MCF 10A (cell line): ENCODE measurements around the gene OSM. TPM values are rescaled to one million over a fixed set of nuclear protein-coding genes. Genes with fewer than 3 reads are reported as not detected.

Source experiments
- BruUV-seq: library from RNA; stranded (reverse); fragments of 400-500 nt; replicated peaks from 2 replicates; lab custom pipeline; 2021; lab: Mats Ljungman, UMichigan
- CTCF ChIA-PET: fragments of 300-600 bp; sonication (Branson Sonifier 250); formaldehyde crosslinking; extraction: SDS; loops from one replicate; lab custom pipeline; 2021; ENCODE audit warnings: antibody characterized with exemption, inconsistent platforms; lab: Yijun Ruan, JAX
- POLR2A ChIA-PET: fragments of 300-600, 350-650 bp; sonication (Branson Sonifier 250); formaldehyde crosslinking; extraction: SDS; loops from one replicate; lab custom pipeline; 2020; ENCODE audit warnings: antibody characterized with exemption, inconsistent platforms; lab: Yijun Ruan, JAX
- DNase-seq: peaks from one replicate; pipeline ENCODE4 v3.0.0-alpha.2; 2018; ENCODE audit not compliant: unreplicated experiment
- H3K27ac Mint-ChIP-seq: one replicate; pipeline ENCODE4 v1.8.0; 2022; ENCODE audit warnings: mild to moderate bottlenecking, low read depth, mixed read lengths; ENCODE audit not compliant: unreplicated experiment
- H3K27me3 Mint-ChIP-seq: one replicate; pipeline ENCODE4 v1.8.0; 2022; ENCODE audit warnings: mixed read lengths; ENCODE audit not compliant: insufficient read depth, unreplicated experiment
- H3K36me3 Mint-ChIP-seq: one replicate; pipeline ENCODE4 v1.8.0; 2022; ENCODE audit warnings: mild to moderate bottlenecking, moderate library complexity, mixed read lengths; ENCODE audit not compliant: insufficient read depth, unreplicated experiment
- H3K4me1 Mint-ChIP-seq: one replicate; pipeline ENCODE4 v1.8.0; 2022; ENCODE audit warnings: mixed read lengths; ENCODE audit not compliant: insufficient read depth, unreplicated experiment
- H3K4me3 Mint-ChIP-seq: one replicate; pipeline ENCODE4 v1.8.0; 2022; ENCODE audit warnings: mild to moderate bottlenecking, moderate library complexity, mixed read lengths; ENCODE audit not compliant: unreplicated experiment
- H3K9me3 Mint-ChIP-seq: one replicate; pipeline ENCODE4 v1.8.0; 2022; ENCODE audit warnings: mixed read lengths; ENCODE audit not compliant: unreplicated experiment
- intact Hi-C: fragments of 100-400 bp; cut with micrococcal nuclease; formaldehyde crosslinking; loops from 2 replicates; pipeline ENCODE4 v1.14.1; 2022
- total RNA-seq: library from RNA; stranded (reverse); gene quantifications from 2 replicates; pipeline ENCODE4 v1.2.3, GENCODE V29; 2022
- TF ChIP-seq, protein P1 (sequence below): fragments of 200-600 bp; IDR thresholded peaks from one replicate; pipeline ENCODE4 v1.8.0; 2022; ENCODE audit warnings: antibody characterized with exemption, mild to moderate bottlenecking; ENCODE audit not compliant: unreplicated experiment

OSM gene
- total RNA-seq, 1 experiment from 2014 or later = not detected

DNA sequence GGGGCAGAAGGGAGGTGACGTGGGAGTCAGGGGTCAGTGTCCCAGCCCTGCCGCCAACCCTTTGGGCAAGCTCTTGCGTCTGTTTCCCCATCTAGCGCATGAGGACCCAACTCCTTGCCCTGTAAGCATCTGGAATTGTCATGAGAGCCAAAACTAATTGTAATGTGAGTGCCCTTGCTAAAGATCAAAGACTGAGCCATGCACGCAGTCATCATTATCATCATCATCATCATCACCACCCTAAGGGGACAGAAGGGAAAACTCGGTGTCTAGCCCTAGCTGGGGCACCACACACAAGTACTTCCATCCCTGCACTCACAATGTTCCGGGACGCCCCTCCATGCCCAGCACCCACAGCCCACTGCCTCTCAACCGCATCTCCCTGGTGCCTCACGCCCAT, 22.6 kb downstream of the OSM start:
- DNase-seq = no peak
- TF ChIP-seq, protein P1, sequence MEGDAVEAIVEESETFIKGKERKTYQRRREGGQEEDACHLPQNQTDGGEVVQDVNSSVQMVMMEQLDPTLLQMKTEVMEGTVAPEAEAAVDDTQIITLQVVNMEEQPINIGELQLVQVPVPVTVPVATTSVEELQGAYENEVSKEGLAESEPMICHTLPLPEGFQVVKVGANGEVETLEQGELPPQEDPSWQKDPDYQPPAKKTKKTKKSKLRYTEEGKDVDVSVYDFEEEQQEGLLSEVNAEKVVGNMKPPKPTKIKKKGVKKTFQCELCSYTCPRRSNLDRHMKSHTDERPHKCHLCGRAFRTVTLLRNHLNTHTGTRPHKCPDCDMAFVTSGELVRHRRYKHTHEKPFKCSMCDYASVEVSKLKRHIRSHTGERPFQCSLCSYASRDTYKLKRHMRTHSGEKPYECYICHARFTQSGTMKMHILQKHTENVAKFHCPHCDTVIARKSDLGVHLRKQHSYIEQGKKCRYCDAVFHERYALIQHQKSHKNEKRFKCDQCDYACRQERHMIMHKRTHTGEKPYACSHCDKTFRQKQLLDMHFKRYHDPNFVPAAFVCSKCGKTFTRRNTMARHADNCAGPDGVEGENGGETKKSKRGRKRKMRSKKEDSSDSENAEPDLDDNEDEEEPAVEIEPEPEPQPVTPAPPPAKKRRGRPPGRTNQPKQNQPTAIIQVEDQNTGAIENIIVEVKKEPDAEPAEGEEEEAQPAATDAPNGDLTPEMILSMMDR = no peak
- Mint-ChIP-seq H3K27me3 (no peaks in the 10 kb centered on the region), H3K27ac (no peak overlapping the region), H3K4me3 (no peak overlapping the region), H3K9me3 (no peaks in the 10 kb centered on the region), H3K4me1 (peaks cover 30% of the 10 kb centered on the region), H3K36me3 (peaks cover 6% of the 10 kb centered on the region)
- no TSS peak for BruUV-seq
- intact Hi-C loops = no loop called here
- ChIA-PET POLR2A (no interaction called here), CTCF (interaction anchor here (0.9 to 1.7 kb wide), 2 partner anchors 19 to 135 kb away, joined by 4 to 8 read pairs; no protein-coding TSS in a partner anchor)

DNA sequence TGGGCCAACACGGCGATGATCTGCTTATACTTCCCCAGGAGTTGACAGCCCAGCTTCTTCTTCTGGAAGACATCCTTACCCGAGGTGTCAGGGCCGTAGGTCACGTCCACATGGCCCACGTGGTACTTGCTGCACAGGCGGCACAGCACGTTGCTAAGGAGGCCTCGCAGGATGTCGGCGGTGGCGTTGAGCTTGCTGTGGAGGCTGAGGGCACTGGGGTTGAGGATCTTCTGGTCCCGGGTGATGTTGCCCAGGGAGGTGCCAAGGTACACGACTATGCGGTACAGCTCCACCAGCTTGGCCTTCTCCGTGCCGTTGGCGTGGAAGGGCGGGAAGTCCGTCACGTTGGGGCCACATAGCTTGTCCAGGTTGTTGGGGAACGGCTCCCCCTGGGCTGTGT, 23.0 kb downstream of the OSM start:
- H3K27ac Mint-ChIP-seq = no peak overlapping the region
- DNase-seq = no peak
- H3K4me3 Mint-ChIP-seq = no peak overlapping the region
- intact Hi-C loops = no loop called here
- no peaks in the 10 kb centered on the region for H3K27me3 Mint-ChIP-seq
- no peaks in the 10 kb centered on the region for H3K9me3 Mint-ChIP-seq
- peaks cover 34% of the 10 kb centered on the region for H3K4me1 Mint-ChIP-seq
- peaks cover 6% of the 10 kb centered on the region for H3K36me3 Mint-ChIP-seq
- TF ChIP-seq, protein P1 = no peak
- CTCF ChIA-PET = interaction anchor here (0.9 to 1.7 kb wide), 2 partner anchors 19 to 135 kb away, joined by 4 to 8 read pairs; no protein-coding TSS in a partner anchor
- BruUV-seq = no TSS peak
- POLR2A ChIA-PET = no interaction called here

DNA sequence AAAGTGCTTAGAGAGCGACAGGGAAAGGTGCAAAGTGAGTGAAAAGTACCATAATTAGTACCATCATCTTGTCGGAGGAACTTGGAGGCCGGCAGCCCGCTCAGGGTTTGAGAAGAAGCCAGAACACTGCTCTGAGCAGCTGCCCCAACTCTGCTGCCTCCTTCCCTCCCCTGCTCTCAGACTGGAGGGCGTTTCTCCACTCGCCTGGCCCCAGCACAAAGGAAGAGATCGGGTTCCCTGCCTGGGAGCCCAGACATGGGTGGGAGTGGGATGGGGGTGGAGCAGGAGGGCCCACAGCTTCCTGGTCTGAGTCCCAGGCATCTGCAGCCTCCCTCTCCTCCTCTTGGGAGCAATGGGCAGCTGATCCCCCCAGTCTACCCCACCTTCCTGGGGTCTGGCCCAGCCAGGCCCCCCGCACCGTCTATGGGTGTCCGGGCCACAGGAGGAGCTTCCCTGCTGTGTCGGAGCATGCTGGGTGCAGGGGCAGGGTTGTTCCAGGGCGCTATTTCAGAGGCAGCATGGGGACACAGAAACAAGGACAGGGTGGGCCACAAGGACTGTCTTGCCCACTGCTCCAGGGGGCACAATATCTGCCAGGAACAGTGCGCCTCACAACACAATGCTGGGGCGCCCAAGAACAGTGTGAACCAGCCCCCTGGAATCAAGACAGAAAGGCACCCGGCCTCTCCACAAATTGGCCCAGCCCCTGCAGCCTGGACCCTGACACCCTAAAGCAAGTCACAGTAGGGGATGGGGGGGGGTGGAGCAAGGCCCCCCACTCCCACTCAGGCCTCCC, 24.9 kb downstream of the OSM start:
- H3K27me3 Mint-ChIP-seq = no peaks in the 10 kb centered on the region
- no peak overlapping the region for H3K27ac Mint-ChIP-seq
- ChIA-PET CTCF (interaction anchor here (0.7 to 1.3 kb wide), 2 partner anchors 14 to 134 kb away, joined by 5 read pairs; no protein-coding TSS in a partner anchor), POLR2A (no interaction called here)
- no peak for DNase-seq
- no peak overlapping the region for H3K4me3 Mint-ChIP-seq
- intact Hi-C loops = no loop called here
- peaks cover 27% of the 10 kb centered on the region for H3K4me1 Mint-ChIP-seq
- no TSS peak for BruUV-seq
- no peaks in the 10 kb centered on the region for H3K9me3 Mint-ChIP-seq
- peaks cover under 1% of the 10 kb centered on the region for H3K36me3 Mint-ChIP-seq
- TF ChIP-seq, protein P1 = no peak

DNA sequence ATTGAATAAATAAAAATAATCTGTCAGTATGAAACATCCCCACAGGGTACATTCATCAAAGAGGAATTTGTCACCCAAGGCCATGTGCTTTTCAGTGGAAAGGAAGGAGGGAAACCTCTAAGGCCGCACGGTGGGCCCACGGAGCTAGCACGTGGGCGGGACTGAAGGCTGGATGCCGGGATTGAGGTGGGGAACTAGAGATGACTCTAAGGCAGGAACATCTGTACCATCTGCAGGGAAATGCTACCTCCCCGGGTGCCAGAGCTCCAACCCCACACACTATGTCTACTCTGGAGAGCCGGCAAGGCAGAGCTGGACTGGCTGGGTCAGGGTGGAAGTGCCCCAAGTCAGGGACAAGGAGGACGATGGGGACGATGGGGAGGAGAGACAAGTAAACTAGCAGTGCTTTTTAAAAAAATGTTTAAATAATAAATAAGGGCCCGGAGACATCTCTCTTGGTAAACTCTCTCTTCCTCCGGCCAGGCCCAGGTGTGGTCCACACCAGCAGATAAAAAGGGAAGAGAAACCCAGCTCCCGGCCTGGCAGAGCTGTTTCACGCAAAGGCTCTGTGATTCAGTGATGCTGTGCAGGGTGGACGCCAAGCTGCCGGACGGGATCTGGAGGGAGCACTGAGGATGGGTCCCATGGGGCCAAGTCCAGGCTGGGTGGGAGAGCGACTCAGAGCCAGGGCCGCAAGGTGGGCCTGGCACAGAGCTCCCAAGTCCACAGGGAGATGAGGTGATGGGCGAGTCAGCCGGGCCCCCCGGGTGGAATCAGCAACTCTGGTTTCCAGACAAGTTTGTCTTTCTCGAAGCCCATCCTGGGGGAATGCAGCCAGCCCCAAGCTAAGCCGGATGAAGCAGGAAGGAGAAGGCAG, 25.9 kb downstream of the OSM start:
- no peak for DNase-seq
- peaks cover 26% of the 10 kb centered on the region for H3K4me1 Mint-ChIP-seq
- TF ChIP-seq, protein P1 = no peak
- intact Hi-C loops = no loop called here
- no peaks in the 10 kb centered on the region for H3K9me3 Mint-ChIP-seq
- ChIA-PET POLR2A (interaction anchor here (0.7 kb wide), 1 partner anchor 119 kb away, joined by 5 read pairs; no protein-coding TSS in a partner anchor), CTCF (interaction anchor here (1.3 kb wide), 1 partner anchor 133 kb away, joined by 5 read pairs; no protein-coding TSS in a partner anchor)
- no peak overlapping the region for H3K27ac Mint-ChIP-seq
- no peak overlapping the region for H3K4me3 Mint-ChIP-seq
- no TSS peak for BruUV-seq
- H3K27me3 Mint-ChIP-seq = no peaks in the 10 kb centered on the region
- no peaks in the 10 kb centered on the region for H3K36me3 Mint-ChIP-seq
